HAP-1 (cell line): ENCODE results near the gene WDR90.
A peak's percentile ranks its signal among the peaks of the same experiment; 100 is the strongest.

Experiments
- DNase-seq, 2 experiments: peaks; one replicate each; pipeline ENCODE4 v3.0.0-alpha.2; 2016 to 2020; ENCODE audit warnings: low spot score in 2 of 2
- H3K27me3 ChIP-seq: fragments of 250-450 bp; sonication (Bioruptor Pico); 2 replicates; pipeline ENCODE4 v1.5.1; 2020; ENCODE audit warnings: low read depth, mild to moderate bottlenecking, moderate library complexity
- H3K36me3 ChIP-seq: fragments of 250-450 bp; sonication (Bioruptor Pico); replicated peaks from 2 replicates; pipeline ENCODE4 v1.5.1; 2020; ENCODE audit warnings: mild to moderate bottlenecking
- H3K4me1 ChIP-seq: fragments of 250-450 bp; sonication (Bioruptor Pico); 2 replicates; pipeline ENCODE4 v1.5.1; 2020; ENCODE audit warnings: mild to moderate bottlenecking
- H3K4me3 ChIP-seq: fragments of 250-450 bp; sonication (Bioruptor Pico); 2 replicates; pipeline ENCODE4 v1.5.1; 2020; ENCODE audit warnings: mild to moderate bottlenecking, moderate library complexity
- H3K9me3 ChIP-seq: fragments of 250-450 bp; sonication (Bioruptor Pico); 2 replicates; pipeline ENCODE4 v1.5.1; 2020; ENCODE audit warnings: mild to moderate bottlenecking, moderate library complexity
- in situ Hi-C: fragments of 300-500 bp; cut with MboI; formaldehyde crosslinking; loops from 3 replicates; pipeline ENCODE4 v1.14.3; 2020; ENCODE audit warnings: low sequenced_read_pairs, inconsistent platforms, mixed read lengths

WDR90 gene

DNA sequence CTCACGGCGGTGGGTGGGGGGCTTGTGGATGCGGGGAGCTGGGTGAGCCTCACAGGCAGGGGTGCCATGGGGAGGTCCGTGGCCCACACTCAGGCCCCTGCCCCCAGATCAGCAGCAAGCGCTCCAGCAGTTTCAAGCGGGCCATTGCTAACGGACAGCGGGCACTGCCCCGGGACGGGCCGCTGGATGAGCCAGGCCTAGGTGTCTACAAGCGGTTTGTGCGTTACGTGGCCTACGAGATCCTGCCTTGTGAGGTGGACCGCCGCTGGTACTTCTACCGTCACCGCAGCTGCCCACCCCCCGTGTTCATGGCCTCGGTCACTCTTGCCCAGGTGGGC, 27.4 kb downstream of the WDR90 start:
- no peaks in the 10 kb centered on the region for H3K9me3 ChIP-seq
- in situ Hi-C loops = no loop called here

DNA sequence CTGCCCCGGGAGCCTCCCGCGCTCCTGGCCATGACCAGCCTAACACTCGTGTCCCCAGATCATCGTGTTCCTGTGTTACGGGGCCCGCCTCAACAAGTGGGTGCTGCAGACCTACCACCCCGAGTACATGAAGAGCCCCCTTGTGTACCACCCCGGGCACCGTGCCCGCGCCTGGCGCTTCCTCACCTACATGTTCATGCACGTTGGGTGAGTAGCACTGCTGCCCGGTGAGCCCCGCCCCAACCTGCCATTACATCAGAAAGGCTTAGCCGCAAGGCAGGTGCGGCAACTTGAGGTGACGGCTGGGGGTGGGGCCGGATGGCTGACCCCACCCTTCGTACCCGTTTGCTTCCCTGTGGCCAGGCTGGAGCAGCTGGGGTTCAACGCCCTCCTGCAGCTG, 27.7 kb downstream of the WDR90 start:
- DNase-seq = no peak
- H3K9me3 ChIP-seq = no peaks in the 10 kb centered on the region
- in situ Hi-C loops = no loop called here
- H3K27me3 ChIP-seq = no peaks in the 10 kb centered on the region
- H3K4me1 ChIP-seq = peaks cover 16% of the 10 kb centered on the region
- H3K4me3 ChIP-seq = no peak overlapping the region
- H3K36me3 ChIP-seq = peaks cover 36% of the 10 kb centered on the region

More for the DNA sequence above, 27.4 kb downstream of the WDR90 start:
- no peak overlapping the region for H3K4me3 ChIP-seq
- no peaks in the 10 kb centered on the region for H3K27me3 ChIP-seq
- peaks cover 12% of the 10 kb centered on the region for H3K4me1 ChIP-seq
- peaks cover 33% of the 10 kb centered on the region for H3K36me3 ChIP-seq
- DNase-seq = no peak

DNA sequence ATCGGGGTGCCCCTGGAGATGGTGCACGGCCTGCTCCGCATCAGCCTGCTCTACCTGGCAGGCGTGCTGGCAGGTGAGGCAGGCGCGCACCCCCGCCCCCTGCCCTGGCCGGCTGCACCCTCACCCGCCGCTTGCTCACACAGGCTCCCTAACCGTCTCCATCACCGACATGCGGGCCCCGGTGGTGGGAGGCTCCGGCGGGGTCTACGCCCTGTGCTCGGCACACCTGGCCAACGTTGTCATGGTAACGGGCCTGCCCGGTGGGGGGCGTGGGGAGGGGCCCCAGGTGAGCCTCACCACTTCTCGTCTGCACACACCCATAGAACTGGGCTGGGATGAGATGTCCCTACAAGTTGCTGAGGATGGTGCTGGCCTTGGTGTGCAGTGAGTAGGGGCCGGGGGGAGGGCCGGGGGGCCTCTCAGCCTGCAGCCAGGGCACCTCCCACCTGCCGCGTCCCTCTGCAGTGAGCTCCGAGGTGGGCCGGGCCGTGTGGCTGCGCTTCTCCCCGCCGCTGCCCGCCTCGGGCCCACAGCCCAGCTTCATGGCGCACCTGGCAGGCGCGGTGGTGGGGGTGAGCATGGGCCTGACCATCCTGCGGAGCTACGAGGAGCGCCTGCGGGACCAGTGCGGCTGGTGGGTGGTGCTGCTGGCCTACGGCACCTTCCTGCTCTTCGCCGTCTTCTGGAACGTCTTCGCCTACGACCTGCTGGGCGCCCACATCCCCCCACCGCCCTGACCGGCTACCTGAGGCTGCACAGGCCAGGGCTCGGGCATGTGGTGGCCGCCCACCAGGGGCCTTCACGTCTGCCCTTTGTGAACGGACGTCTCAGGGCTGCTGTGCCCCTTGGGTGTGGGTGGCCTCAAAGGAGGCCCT, 28.4 kb downstream of the WDR90 start:
- Histone ChIP-seq H3K4me1 (peaks cover 19% of the 10 kb centered on the region), H3K27me3 (no peaks in the 10 kb centered on the region), H3K36me3 (peaks cover 36% of the 10 kb centered on the region), H3K4me3 (no peak overlapping the region), H3K9me3 (no peaks in the 10 kb centered on the region)
- in situ Hi-C loops = no loop called here
- DNase-seq = no peak

DNA sequence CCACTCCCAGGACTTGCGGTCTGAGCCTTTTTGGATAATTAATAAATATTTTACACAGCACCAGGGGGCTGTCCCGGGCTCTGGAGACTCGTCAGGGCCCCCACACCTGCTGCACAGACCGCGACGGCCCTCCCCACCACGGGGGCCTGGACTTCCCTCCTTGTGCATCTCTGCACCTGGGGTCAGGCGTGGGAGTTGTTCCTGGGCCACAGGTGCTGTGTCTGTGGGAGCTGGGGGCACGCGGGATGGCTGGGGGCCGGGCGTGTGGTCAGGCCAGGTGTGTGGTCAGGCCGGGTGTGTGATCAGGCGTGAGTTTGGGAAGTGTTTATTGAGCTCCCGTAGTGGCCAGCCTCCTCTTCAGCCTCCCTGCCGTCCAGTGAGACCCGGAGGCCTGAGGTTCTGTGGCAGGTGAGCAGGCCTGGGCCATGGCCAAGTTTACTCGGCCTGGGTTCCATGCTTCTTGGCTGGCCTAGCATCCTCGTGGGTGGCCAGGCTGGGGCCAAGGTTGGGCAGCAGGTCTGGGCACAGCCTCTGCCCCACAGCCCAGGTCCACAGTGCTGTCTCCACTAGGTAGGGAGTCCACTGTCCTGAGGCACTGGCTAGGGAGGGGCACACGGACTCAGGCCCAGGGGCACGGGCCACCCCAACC, 29.2 kb downstream of the WDR90 start:
- H3K4me1 ChIP-seq = peaks cover 26% of the 10 kb centered on the region
- H3K4me3 ChIP-seq = no peak overlapping the region
- no peaks in the 10 kb centered on the region for H3K27me3 ChIP-seq
- H3K36me3 ChIP-seq = peaks cover 36% of the 10 kb centered on the region
- in situ Hi-C loops = no loop called here
- no peak for DNase-seq
- no peaks in the 10 kb centered on the region for H3K9me3 ChIP-seq

DNA sequence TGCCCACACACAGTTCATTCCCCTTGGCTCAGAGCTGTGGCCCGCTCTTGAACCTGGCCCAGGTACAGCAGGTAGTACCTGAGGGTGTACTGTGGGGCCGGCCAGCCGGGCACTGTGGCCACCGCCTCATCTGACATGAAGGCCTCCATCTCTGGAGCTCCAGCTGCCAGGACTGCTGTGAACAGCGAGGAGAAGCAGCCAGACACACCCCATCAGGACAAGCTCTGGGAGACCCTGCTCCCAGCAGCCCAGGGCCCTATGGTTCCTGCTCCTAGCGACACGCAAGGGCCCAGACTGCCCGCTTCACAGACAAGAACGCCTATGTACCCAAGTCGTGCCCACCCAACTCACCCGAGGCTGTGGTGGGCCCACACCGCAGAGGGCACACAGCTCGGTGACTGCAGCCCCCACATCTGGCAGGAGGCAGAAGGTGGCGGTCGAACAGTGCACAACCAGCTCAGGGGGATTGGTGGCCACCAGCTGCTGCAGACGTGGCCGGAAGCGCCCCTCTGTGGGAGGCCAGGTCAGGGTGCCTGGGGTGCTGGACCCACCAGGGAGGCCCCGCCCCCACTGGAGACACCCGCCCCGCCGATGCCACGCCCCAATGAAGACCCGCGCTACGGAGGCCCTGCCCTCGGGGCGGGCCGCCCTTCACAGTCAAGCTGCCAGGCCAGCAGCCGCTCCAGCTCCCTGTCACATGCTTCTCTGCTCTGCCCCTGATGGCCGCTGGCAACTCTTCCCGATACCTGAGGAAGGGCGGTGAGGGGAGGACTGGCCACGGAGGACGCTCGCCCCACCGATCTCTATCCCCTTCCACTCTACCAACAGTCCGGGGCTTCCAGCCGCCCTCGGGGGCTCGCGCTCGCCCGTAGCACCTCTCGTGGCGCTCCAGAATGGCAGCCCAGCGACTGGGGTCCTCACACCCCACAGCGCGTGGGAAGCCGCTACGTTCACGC, 30.0 kb downstream of the WDR90 start:
- peak; percentile 65 to 89 for DNase-seq
- Histone ChIP-seq H3K4me3 (peak overlapping the region; percentile 40), H3K36me3 (peaks cover 29% of the 10 kb centered on the region), H3K9me3 (no peaks in the 10 kb centered on the region), H3K4me1 (peaks cover 26% of the 10 kb centered on the region), H3K27me3 (no peaks in the 10 kb centered on the region)
- in situ Hi-C loops = no loop called here

DNA sequence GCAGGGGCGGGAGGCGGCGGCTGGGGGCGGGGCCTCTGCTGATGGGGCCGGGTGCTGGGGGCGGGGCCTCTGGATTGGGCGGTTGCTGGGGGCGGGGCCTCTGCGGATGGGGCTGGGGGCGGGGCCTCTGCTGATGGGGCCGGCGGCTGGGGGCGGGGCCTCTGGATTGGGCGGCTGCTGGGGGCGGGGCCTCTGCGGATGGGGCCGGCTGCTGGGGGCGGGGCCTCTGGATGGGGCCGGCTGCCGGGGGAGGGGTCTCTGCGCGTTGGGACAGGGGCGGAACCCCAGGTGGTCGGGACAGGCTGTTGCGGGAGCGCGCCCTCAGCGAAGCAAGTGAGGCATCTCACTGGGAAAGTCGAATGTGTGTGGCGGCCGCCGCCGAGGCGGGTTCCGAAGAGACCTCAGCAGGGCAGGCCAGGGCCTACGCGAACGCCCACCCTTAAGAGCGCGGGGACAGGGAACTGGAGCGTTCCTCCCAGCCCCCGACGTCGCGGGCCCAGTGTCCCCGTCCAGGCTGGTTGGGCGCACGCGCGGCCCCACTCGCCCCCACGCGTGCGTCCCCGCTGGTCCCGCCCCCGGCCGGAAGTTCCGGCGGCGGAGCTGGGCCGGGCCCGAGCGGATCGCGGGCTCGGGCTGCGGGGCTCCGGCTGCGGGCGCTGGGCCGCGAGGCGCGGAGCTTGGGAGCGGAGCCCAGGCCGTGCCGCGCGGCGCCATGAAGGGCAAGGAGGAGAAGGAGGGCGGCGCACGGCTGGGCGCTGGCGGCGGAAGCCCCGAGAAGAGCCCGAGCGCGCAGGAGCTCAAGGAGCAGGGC, 30.9 kb downstream of the WDR90 start, which contains the start of gene STUB1:
Gene STUB1, plus strand, starts transcription at position 597 of the 811 bp plus-strand sequence. Its CDS starts 116 bp downstream, at position 713.
- in situ Hi-C loops = no loop called here
- DNase-seq = peak; percentile 80 to 98

DNA sequence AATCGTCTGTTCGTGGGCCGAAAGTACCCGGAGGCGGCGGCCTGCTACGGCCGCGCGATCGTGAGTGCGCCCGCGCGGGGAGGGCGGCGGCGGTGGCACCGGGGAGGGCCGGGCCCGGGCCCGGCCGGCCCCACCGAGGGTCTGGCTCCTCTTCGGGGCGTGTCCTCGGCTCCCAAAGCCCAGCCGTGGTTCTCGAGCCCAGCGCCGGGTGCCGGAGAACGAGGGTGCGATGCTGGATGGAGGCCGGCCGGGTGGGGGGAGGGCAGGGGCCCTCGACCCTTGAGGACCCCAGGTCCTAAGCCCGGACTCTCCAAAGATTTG, 31.4 kb downstream of the WDR90 start:
- Histone ChIP-seq H3K36me3 (peaks cover 31% of the 10 kb centered on the region), H3K4me1 (peaks cover 26% of the 10 kb centered on the region), H3K27me3 (no peaks in the 10 kb centered on the region), H3K9me3 (no peaks in the 10 kb centered on the region), H3K4me3 (peak overlapping the region; percentile 66)
- in situ Hi-C loops = no loop called here
- DNase-seq = no peak

More for the DNA sequence above, 30.9 kb downstream of the WDR90 start, which contains the start of gene STUB1:
- Histone ChIP-seq H3K4me3 (peak within 1 kb of the TSS; percentile 66), H3K9me3 (no peaks in the 10 kb centered on the region), H3K4me1 (peaks cover 26% of the 10 kb centered on the region), H3K36me3 (peaks cover 26% of the 10 kb centered on the region), H3K27me3 (no peaks in the 10 kb centered on the region)

DNA sequence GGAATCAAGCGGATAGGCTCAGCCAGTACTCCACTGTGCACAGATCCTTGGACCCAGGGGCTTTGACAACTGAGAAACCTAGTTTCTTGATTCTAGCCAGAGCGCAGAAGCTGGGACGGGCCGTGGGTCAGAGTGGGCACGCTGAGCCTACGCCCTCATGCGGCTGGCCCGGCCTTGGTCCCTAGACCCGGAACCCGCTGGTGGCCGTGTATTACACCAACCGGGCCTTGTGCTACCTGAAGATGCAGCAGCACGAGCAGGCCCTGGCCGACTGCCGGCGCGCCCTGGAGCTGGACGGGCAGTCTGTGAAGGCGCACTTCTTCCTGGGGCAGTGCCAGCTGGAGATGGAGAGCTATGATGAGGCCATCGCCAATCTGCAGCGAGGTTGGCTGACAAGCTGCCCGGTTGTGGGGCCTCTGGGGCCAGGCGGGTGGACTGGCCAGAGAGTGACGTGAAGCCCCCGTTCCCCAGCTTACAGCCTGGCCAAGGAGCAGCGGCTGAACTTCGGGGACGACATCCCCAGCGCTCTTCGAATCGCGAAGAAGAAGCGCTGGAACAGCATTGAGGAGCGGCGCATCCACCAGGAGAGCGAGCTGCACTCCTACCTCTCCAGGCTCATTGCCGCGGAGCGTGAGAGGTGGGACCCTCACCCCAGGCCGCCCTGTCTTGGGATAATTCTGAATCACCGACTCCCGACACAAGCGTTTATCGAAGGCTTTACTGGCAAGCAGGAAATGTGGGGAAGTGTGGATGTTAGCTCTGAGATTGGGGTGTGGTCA, 32.0 kb downstream of the WDR90 start:
- peak in 1 of 2 experiments; percentile 62 for DNase-seq
- H3K27me3 ChIP-seq = no peaks in the 10 kb centered on the region
- in situ Hi-C loops = no loop called here
- H3K36me3 ChIP-seq = peaks cover 35% of the 10 kb centered on the region
- peak overlapping the region; percentile 66 for H3K4me3 ChIP-seq
- peaks cover 26% of the 10 kb centered on the region for H3K4me1 ChIP-seq
- no peaks in the 10 kb centered on the region for H3K9me3 ChIP-seq

DNA sequence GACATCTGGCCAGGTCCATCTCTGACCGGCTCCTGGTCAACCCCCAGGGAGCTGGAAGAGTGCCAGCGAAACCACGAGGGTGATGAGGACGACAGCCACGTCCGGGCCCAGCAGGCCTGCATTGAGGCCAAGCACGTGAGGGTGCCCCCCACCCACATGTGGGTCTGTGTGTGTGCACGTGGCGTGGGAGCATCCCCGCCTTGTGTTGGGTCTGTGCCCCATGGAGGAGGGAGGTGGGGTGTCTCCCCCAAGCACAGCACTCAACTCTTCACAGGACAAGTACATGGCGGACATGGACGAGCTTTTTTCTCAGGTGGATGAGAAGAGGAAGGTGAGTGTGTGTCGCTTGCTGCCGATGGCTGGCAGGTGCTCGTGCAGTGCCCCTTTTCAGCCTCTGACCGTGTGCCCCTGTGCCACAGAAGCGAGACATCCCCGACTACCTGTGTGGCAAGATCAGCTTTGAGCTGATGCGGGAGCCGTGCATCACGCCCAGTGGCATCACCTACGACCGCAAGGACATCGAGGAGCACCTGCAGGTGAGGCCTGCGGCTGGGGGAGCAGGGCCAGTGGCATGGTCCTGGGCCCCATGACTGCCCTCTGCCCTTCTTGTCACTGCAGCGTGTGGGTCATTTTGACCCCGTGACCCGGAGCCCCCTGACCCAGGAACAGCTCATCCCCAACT, 32.7 kb downstream of the WDR90 start:
- peak overlapping the region; percentile 66 for H3K4me3 ChIP-seq
- peaks cover 42% of the 10 kb centered on the region for H3K36me3 ChIP-seq
- in situ Hi-C loops = no loop called here
- no peaks in the 10 kb centered on the region for H3K9me3 ChIP-seq
- no peak for DNase-seq
- peaks cover 26% of the 10 kb centered on the region for H3K4me1 ChIP-seq
- H3K27me3 ChIP-seq = no peaks in the 10 kb centered on the region

DNA sequence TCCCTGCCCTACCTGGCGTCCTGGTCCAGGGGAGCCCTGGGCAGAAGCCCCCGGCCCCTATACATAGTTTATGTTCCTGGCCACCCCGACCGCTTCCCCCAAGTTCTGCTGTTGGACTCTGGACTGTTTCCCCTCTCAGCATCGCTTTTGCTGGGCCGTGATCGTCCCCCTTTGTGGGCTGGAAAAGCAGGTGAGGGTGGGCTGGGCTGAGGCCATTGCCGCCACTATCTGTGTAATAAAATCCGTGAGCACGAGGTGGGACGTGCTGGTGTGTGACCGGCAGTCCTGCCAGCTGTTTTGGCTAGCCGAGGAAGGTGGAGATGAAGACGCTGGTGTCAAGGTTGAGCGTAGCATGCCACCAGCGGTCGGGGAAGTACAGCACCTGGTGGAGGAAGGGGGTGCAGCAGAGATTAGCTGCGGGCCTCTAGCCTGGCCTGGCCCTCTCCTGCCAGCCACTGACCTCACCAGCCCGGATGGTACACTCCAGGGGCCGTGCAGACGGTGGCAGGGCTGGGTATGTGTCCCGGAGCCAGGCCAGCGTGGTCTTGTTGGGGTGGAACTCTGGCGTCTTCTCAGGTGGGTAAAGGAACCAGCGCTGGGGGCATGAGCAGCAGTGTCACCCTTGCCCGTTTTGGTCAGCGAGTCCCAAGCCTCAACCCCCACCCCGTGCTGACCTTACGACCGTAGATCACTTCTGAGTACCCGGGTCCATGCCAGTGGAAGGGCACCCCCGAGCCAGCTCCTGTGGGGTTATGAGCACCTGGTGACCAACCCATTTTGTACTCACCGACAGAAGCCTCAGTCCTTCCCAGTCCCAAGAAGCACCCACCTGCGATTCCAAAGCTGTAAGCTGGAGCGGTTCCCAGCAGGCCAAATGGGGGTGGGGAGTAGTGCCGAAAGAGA, 33.6 kb downstream of the WDR90 start:
- H3K4me3 ChIP-seq = peak overlapping the region; percentile 50
- H3K27me3 ChIP-seq = no peaks in the 10 kb centered on the region
- no peaks in the 10 kb centered on the region for H3K9me3 ChIP-seq
- H3K36me3 ChIP-seq = peaks cover 49% of the 10 kb centered on the region
- no peak for DNase-seq
- in situ Hi-C loops = no loop called here
- H3K4me1 ChIP-seq = peaks cover 26% of the 10 kb centered on the region

DNA sequence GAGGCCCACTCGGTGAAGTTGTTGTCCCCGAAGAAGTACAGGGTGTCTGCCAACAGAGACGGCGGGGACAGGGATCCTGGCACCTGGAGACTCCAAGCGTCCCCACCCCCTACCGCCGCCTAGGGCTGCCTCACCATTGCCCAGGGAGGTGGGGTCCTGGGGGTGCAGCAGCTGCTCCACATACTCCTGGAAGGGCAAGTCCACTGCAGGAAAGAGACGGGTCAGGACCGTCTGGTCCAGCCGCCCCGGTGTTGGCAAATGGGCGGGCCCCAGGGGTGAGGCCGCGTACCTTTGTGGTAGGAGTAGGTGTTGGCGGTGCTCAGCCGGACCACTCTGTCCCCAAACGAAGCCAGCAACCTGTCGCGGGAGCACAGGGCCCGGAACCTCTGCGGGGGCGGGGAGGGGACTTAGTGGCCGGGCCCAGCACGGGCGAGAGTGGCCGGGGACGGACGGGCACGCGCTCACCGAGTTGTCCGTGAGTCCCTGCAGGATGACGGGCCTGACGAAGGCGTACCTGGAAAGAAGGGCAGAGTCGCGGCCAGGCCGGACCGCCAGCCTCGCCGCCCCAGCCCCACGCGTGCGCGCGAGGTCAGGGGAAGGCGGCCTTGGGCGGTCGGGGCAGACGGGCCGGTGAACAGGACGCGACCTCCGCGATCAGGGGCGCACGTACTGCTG, 34.4 kb downstream of the WDR90 start:
- H3K36me3 ChIP-seq = peaks cover 49% of the 10 kb centered on the region
- peak in 1 of 2 experiments; percentile 62 for DNase-seq
- in situ Hi-C loops = no loop called here
- H3K4me1 ChIP-seq = peaks cover 26% of the 10 kb centered on the region
- no peaks in the 10 kb centered on the region for H3K9me3 ChIP-seq
- peak overlapping the region; percentile 50 for H3K4me3 ChIP-seq
- no peaks in the 10 kb centered on the region for H3K27me3 ChIP-seq
